ENCODE data around the gene VSX1. TPM values are rescaled to one million over a fixed set of nuclear protein-coding genes. Genes with fewer than 3 reads are reported as not detected.

VSX1 gene
- total and polyA plus RNA-seq, 2 donors (not counting 1 experiment from before 2014, with no cell fraction given) = not detected

DNA sequence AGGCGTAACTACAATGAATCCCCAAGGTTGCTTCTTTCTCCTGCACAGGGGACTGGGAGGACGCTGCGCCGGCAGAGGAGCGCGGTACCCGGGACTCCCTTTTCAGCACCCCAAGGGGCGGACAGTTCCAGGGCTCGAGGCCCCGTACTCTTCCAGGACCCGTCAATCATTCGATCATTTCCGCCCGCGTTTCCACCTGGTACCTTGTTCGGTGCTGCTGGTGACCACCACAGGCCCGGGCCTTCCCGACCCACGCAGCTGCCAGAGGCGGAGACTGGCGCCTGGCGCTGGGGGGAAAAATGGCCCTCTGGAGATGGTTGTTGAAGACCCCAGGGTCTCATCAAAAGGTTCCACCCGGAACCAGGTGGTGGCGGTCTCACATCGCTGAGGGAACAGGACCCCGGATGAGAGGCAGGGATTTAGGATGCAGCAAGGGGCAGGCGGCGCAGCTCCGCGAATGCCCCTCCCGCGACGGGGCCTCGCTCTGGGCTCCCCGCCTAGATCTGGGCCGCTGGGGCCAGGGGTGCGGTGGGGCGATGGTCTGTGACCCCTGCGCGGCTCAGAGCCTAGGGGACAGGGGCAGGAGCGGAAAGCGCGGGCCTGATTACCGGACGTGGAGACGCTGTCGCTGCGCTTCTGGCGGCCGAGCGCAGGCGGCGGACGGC is 744 bp downstream of the VSX1 start:
- Histone ChIP-seq H2AFZ (ENCODE audit: insufficient read depth, low read depth, low read length, poor library complexity, severe bottlenecking) (no peak overlapping the region), H3K27ac (ENCODE audit: low read length in 2 of 2) (no peak overlapping the region), H3K4me1 (ENCODE audit: control insufficient read depth in 2 of 2, insufficient read depth in 2 of 2, low read length in 2 of 2) (peaks cover 5 to 34% of the 10 kb centered on the region in 2 donors), H3K36me3 (replicated peaks in 1 of 2; ENCODE audit: control extremely low read depth in 1 of 2, control insufficient read depth in 1 of 2, extremely low read depth in 1 of 2, insufficient read depth in 2 of 2, low read length in 1 of 2) (no peaks in the 10 kb centered on the region), H3K9me3 (ENCODE audit: control extremely low read depth in 1 of 3, control insufficient read depth in 2 of 3, insufficient read depth in 1 of 3, low read length in 2 of 3) (peaks cover 0 to 25% (median 0%) of the 10 kb centered on the region in 3 donors), H3K4me3 (ENCODE audit: control extremely low read depth in 1 of 5, extremely low read depth in 1 of 5, insufficient read depth in 1 of 5, low read depth in 2 of 5, low read length in 4 of 5) (no peak overlapping the region), H3K79me2 (ENCODE audit: control insufficient read depth, insufficient read depth, low read length) (no peaks in the 10 kb centered on the region), H3K27me3 (replicated peaks in 1 of 4; ENCODE audit: control extremely low read depth in 1 of 4, control insufficient read depth in 3 of 4, insufficient read depth in 4 of 4, low read length in 3 of 4) (peaks cover 0 to 82% (median 62%) of the 10 kb centered on the region in 4 experiments), H4K20me1 (ENCODE audit: control insufficient read depth, insufficient read depth, low read length, poor library complexity, severe bottlenecking) (no peaks in the 10 kb centered on the region), H3K4me2 (replicated peaks; ENCODE audit: low read depth, low read length, poor library complexity, severe bottlenecking) (peak overlapping the region; percentile 3), H3K9ac (ENCODE audit: low read length) (no peak overlapping the region)
- Mint-ChIP-seq H3K27ac (no peak overlapping the region), H3K4me1 (peaks cover 11% of the 10 kb centered on the region), H3K4me3 (no peak overlapping the region), H3K27me3 (peaks cover 71% of the 10 kb centered on the region), H3K9me3 (ENCODE audit: insufficient read depth) (no peaks in the 10 kb centered on the region)
- ChIA-PET POLR2A (no interaction called here), CTCF (no interaction called here)
- ATAC-seq (ENCODE audit: low read depth) (no peak), DNase-seq (no peak)
- 14% methylated on average over 47 of the region's 54 CpGs for WGBS (ENCODE audit: insufficient coverage)
- TF ChIP-seq, protein P1, sequence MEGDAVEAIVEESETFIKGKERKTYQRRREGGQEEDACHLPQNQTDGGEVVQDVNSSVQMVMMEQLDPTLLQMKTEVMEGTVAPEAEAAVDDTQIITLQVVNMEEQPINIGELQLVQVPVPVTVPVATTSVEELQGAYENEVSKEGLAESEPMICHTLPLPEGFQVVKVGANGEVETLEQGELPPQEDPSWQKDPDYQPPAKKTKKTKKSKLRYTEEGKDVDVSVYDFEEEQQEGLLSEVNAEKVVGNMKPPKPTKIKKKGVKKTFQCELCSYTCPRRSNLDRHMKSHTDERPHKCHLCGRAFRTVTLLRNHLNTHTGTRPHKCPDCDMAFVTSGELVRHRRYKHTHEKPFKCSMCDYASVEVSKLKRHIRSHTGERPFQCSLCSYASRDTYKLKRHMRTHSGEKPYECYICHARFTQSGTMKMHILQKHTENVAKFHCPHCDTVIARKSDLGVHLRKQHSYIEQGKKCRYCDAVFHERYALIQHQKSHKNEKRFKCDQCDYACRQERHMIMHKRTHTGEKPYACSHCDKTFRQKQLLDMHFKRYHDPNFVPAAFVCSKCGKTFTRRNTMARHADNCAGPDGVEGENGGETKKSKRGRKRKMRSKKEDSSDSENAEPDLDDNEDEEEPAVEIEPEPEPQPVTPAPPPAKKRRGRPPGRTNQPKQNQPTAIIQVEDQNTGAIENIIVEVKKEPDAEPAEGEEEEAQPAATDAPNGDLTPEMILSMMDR (IDR thresholded peaks at IDR 0.05) = no peak
- TF ChIP-seq EZH2 (IDR thresholded peaks at IDR 0.05; ENCODE audit: borderline replicate concordance, insufficient read depth, low read depth, low read length, poor library complexity, severe bottlenecking) = no peak
- intact Hi-C loops (cut with micrococcal nuclease) = no loop called here

DNA sequence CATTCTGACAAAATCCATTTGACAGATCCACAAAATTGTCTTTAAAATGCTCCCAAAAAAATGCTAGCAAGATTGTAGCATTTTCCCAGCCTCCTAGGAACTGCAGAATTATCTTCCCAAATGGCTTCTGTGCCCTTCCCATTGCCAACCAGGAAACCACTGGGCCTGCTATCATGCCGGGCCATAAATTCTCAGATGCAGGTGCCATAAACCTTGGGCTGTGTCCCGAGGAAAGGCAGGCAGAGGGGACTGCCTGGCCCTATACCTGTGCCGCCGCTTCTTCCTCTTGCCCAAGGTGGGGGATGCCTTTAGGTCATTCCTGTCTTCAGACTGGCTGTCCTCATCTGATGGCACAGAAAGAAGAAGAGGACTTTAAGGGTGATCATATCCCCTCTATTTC is 2.8 kb downstream of the VSX1 start:
- H4K20me1 ChIP-seq (ENCODE audit: control insufficient read depth, insufficient read depth, low read length, poor library complexity, severe bottlenecking) = no peaks in the 10 kb centered on the region
- POLR2A ChIA-PET = no interaction called here
- H3K36me3 ChIP-seq (replicated peaks in 1 of 2; ENCODE audit: control extremely low read depth in 1 of 2, control insufficient read depth in 1 of 2, extremely low read depth in 1 of 2, insufficient read depth in 2 of 2, low read length in 1 of 2) = no peaks in the 10 kb centered on the region
- peaks cover 11% of the 10 kb centered on the region for H3K4me1 Mint-ChIP-seq
- H3K27ac ChIP-seq (ENCODE audit: low read length in 2 of 2) = no peak overlapping the region
- peaks cover 5 to 31% of the 10 kb centered on the region in 2 donors for H3K4me1 ChIP-seq (ENCODE audit: control insufficient read depth in 2 of 2, insufficient read depth in 2 of 2, low read length in 2 of 2)
- no peaks in the 10 kb centered on the region for H3K9me3 Mint-ChIP-seq (ENCODE audit: insufficient read depth)
- peaks cover 0 to 69% (median 61%) of the 10 kb centered on the region in 4 experiments for H3K27me3 ChIP-seq (replicated peaks in 1 of 4; ENCODE audit: control extremely low read depth in 1 of 4, control insufficient read depth in 3 of 4, insufficient read depth in 4 of 4, low read length in 3 of 4)
- no peaks in the 10 kb centered on the region for H3K79me2 ChIP-seq (ENCODE audit: control insufficient read depth, insufficient read depth, low read length)
- intact Hi-C loops (cut with micrococcal nuclease) = no loop called here
- CTCF ChIA-PET = no interaction called here
- no peak overlapping the region for H2AFZ ChIP-seq (ENCODE audit: insufficient read depth, low read depth, low read length, poor library complexity, severe bottlenecking)
- no peak overlapping the region for H3K9ac ChIP-seq (ENCODE audit: low read length)
- TF ChIP-seq EZH2 (IDR thresholded peaks at IDR 0.05; ENCODE audit: borderline replicate concordance, insufficient read depth, low read depth, low read length, poor library complexity, severe bottlenecking) = no peak
- TF ChIP-seq, protein P1 (IDR thresholded peaks at IDR 0.05) = no peak
- H3K9me3 ChIP-seq (ENCODE audit: control extremely low read depth in 1 of 3, control insufficient read depth in 2 of 3, insufficient read depth in 1 of 3, low read length in 2 of 3) = peaks cover 0 to 21% (median 0%) of the 10 kb centered on the region in 3 donors
- H3K4me2 ChIP-seq (replicated peaks; ENCODE audit: low read depth, low read length, poor library complexity, severe bottlenecking) = no peak overlapping the region
- no peak overlapping the region for H3K27ac Mint-ChIP-seq
- 67% methylated on average over 4 of the region's 4 CpGs for WGBS (ENCODE audit: insufficient coverage)
- no peak for ATAC-seq (ENCODE audit: low read depth)
- H3K4me3 Mint-ChIP-seq = no peak overlapping the region
- peaks cover 70% of the 10 kb centered on the region for H3K27me3 Mint-ChIP-seq
- H3K4me3 ChIP-seq (ENCODE audit: control extremely low read depth in 1 of 5, extremely low read depth in 1 of 5, insufficient read depth in 1 of 5, low read depth in 2 of 5, low read length in 4 of 5) = no peak overlapping the region
- no peak for DNase-seq

All from B cell (primary cell).